ENCODE measurements around the gene KCNH2. TPM values are rescaled to one million over a fixed set of nuclear protein-coding genes. Genes with fewer than 3 reads are reported as not detected.

Gene KCNH2
- total and polyA plus RNA-seq, 11 donors: 58.1 to 185 (median 104) TPM

DNA sequence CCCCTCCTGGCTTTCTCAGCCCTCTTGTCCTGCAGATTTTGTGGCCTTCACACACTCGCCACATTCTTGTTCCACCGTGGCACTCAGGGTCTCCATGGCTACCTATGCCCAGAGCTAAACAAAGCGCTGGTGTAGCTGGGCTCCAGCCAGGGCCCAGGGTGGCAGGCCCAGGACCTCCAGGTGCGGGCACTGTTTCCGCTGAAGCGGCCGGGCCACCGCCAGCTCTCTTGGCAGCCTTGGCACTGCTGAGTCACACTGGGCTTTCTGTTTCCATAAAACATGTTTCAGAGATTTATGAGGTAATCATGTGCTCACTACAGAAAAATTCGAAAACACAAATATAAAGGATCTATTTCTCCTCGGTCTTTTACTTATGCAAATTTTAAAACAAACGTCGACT, 74.5 kb downstream of the KCNH2 start:
- DNase-seq: peak; percentile 75 to 92 (median 87)
- TF ChIP-seq POLR2A (IDR thresholded peaks at IDR 0.05): no peak
- TF ChIP-seq, protein P1, sequence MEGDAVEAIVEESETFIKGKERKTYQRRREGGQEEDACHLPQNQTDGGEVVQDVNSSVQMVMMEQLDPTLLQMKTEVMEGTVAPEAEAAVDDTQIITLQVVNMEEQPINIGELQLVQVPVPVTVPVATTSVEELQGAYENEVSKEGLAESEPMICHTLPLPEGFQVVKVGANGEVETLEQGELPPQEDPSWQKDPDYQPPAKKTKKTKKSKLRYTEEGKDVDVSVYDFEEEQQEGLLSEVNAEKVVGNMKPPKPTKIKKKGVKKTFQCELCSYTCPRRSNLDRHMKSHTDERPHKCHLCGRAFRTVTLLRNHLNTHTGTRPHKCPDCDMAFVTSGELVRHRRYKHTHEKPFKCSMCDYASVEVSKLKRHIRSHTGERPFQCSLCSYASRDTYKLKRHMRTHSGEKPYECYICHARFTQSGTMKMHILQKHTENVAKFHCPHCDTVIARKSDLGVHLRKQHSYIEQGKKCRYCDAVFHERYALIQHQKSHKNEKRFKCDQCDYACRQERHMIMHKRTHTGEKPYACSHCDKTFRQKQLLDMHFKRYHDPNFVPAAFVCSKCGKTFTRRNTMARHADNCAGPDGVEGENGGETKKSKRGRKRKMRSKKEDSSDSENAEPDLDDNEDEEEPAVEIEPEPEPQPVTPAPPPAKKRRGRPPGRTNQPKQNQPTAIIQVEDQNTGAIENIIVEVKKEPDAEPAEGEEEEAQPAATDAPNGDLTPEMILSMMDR (IDR thresholded peaks at IDR 0.05): peak in 2 of 12 donors; percentile 8 to 18
- ATAC-seq: peak; percentile 92 to 97 (median 94)
- 34 to 52% (median 47%) methylated on average over 12 of the region's 12 CpGs for WGBS, 4 donors
- H3K9me3 ChIP-seq: no peaks in the 10 kb centered on the region
- H3K27ac ChIP-seq: peak overlapping the region in 11 of 12 donors; percentile 1 to 76 (median 66)
- H3K4me3 ChIP-seq: no peak overlapping the region
- intact Hi-C loops (cut with DNase I): loop anchor here in 5 of 10 donors (1.0 to 10.0 kb wide), 4 partner anchors 51 to 75 kb away; partner anchors contain the start of gene KCNH2 (in 1 of the 5)
- H3K27me3 ChIP-seq: peaks cover 0 to 38% (median 0%) of the 10 kb centered on the region in 9 donors
- H3K4me1 ChIP-seq: peaks cover 0 to 35% (median 8%) of the 10 kb centered on the region in 12 donors
- H3K36me3 ChIP-seq: no peaks in the 10 kb centered on the region

DNA sequence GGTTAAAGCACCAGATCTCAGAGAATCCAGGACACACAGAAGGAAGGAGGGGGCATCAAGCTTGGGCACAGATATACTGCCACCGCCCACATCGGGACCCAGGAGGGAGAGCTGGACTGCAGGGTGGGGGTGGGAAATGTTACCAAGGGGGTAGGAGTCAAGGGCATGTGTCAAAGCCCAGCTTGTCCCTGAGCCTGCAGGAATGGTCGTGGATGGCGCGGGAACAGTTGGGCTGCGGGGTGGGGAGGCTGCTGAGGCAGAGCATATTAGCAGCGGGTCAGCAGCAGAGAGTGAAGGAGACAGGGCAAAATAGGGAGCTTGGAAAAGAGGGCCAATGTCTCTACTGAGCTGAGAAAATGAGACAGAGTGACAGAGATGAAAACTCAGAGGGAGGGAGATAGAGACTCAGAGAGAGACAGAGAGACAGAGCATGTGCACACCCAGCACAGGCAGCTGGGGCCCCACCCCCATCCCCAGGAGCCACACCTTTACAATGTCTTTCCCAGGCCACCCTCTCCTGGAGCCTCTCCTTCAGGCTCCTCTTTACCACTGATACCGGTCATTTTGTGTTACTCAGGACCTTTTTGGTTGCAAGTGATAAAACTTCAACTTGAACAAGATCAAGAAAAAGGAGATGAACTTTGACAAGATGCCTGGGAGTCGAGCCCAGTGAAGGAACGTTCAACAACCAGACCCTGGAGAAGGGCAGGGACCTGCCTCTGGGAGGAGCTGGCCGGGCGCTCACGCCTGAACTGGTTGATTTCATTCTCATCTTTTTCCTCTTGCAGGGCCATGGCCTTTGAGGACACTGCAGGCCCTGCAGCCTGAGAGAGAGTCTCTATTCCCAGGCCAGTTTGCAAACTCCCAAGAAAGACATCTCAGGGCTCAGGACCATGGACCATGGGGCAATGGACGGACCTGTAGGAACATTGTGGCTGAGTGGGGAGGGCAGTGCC, 75.8 kb downstream of the KCNH2 start:
- H3K4me3 ChIP-seq: no peak overlapping the region
- peaks cover 0 to 47% (median 3%) of the 10 kb centered on the region in 9 donors for H3K27me3 ChIP-seq
- no peaks in the 10 kb centered on the region for H3K36me3 ChIP-seq
- DNase-seq (no peak), ATAC-seq (peak in 1 of 4 donors; percentile 9)
- intact Hi-C loops (cut with DNase I): loop anchor here in 5 of 10 donors (1.0 to 10.0 kb wide), 4 partner anchors 52 to 76 kb away; partner anchors contain the start of gene KCNH2 (in 1 of the 5)
- TF ChIP-seq, protein P1 (IDR thresholded peaks at IDR 0.05): no peak
- TF ChIP-seq POLR2A (IDR thresholded peaks at IDR 0.05): no peak
- H3K27ac ChIP-seq: peak overlapping the region in 6 of 12 donors; percentile 5 to 71 (median 44)
- WGBS, 4 donors: 59 to 74% (median 62%) methylated on average over 14 of the region's 14 CpGs
- H3K9me3 ChIP-seq: no peaks in the 10 kb centered on the region
- H3K4me1 ChIP-seq: peaks cover 0 to 40% (median 8%) of the 10 kb centered on the region in 12 donors

DNA sequence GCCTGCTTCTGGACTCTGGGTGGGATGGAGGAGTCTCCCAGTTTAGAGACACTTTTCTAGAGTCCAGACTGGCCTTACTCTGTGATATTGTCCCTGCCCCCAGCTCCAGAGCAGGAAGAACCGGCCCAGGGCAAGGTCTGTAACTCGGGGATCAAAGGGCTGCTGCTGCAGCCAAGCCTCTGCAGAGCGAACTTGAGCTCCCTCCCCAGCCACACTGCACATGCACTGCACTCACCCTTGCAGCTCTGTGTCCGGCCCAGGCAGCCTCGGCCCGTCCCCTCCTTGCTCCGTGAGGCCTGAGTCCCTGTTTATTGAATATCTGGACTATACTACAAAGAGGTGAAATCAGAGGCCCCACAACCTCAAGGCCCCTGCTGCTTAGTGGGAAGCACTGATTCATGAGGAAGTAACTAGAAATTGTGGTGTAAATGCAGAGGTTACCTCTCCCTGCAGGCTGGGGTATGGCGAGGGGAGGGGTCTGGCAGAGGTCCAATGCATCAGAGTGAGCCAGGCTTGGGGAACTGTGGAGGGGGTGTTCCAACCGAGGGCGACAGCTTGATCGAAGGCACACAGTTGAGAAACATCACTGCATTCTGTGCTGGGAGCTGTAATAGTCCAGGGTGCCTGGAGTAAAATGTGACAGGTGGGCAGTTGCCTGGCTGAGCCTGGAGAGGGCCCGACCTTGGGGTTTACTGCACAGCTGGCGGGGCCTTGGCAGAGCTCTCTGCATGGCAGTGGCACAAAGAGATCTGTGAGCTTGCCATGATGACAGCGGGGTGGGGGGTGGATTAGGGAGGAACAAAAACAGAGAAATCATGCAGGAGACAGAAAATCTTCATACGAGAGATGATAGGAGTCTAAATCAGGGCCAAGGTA, 76.7 kb downstream of the KCNH2 start:
- TF ChIP-seq, protein P1 (IDR thresholded peaks at IDR 0.05): no peak
- TF ChIP-seq POLR2A (IDR thresholded peaks at IDR 0.05): no peak
- no peaks in the 10 kb centered on the region for H3K36me3 ChIP-seq
- peak in 2 of 4 donors; percentile 26 for ATAC-seq
- H3K27ac ChIP-seq: peak overlapping the region in 4 of 12 donors; percentile 22 to 71 (median 68)
- H3K9me3 ChIP-seq: no peaks in the 10 kb centered on the region
- intact Hi-C loops (cut with DNase I): loop anchor here in 5 of 10 donors (2.0 to 10.0 kb wide), 3 partner anchors 53 to 77 kb away; partner anchors contain the start of gene KCNH2 (in 1 of the 5)
- WGBS, 4 donors: 38 to 50% (median 42%) methylated on average over 15 of the region's 15 CpGs
- H3K27me3 ChIP-seq: peaks cover 0 to 55% (median 4%) of the 10 kb centered on the region in 9 donors
- peak in 1 of 5 donors; percentile 62 for DNase-seq
- peaks cover 0 to 40% (median 8%) of the 10 kb centered on the region in 12 donors for H3K4me1 ChIP-seq
- H3K4me3 ChIP-seq: no peak overlapping the region
